ENCODE data around the gene ATAT1. TPM values are rescaled to one million over a fixed set of nuclear protein-coding genes. Genes with fewer than 3 reads are reported as not detected.

Gene ATAT1
- total and polyA plus RNA-seq, 2 of the 13 experiments (the other 11 are each of a cell fraction or from before 2014, with no cell fraction given), result 9.2 to 23.6 TPM

- TF ChIP-seq MAFG (CRISPR knock-in tag; IDR thresholded peaks at IDR 0.05) (no peak), ARID2 (CRISPR knock-in tag; IDR thresholded peaks at IDR 0.05; ENCODE audit: borderline replicate concordance) (peak; percentile 21; the same call in 1 of the 2 replicates), ZNF292 (CRISPR knock-in tag; IDR thresholded peaks at IDR 0.05; ENCODE audit: borderline replicate concordance, low read depth) (no peak), MED13 (CRISPR knock-in tag; IDR thresholded peaks at IDR 0.05) (peak; percentile 38; the same call in 1 of the 2 replicates), CBX1 (IDR thresholded peaks at IDR 0.05; ENCODE audit: low read depth) (no peak), HNRNPL (IDR thresholded peaks at IDR 0.05; ENCODE audit: low read depth, low read length) (peak; percentile 79), ZNF10 (CRISPR knock-in tag; IDR thresholded peaks at IDR 0.05; ENCODE audit: borderline replicate concordance, low read depth) (no peak), ZNF441 (CRISPR knock-in tag; IDR thresholded peaks at IDR 0.05; ENCODE audit: borderline replicate concordance) (peak; percentile 54; the same call in 1 of the 2 replicates), ZNF274 (CRISPR knock-in tag; IDR thresholded peaks at IDR 0.05) (no peak), TFDP2 (CRISPR knock-in tag; IDR thresholded peaks at IDR 0.05) (no peak; the same call in none of the 2 replicates), SALL1 (CRISPR knock-in tag; IDR thresholded peaks at IDR 0.05) (peak; percentile 73), ZNF12 (CRISPR knock-in tag; IDR thresholded peaks at IDR 0.05) (peak; percentile 84), THAP11 (CRISPR knock-in tag; IDR thresholded peaks at IDR 0.05) (peak; percentile 93), SRSF1 (optimal IDR thresholded peaks at IDR 0.05; ENCODE audit: low read depth, low read length) (no peak), NFKBIZ (CRISPR knock-in tag; IDR thresholded peaks at IDR 0.05) (peak; percentile 91; the same call in 1 of the 2 replicates), PRDM4 (CRISPR knock-in tag; IDR thresholded peaks at IDR 0.05; ENCODE audit: borderline replicate concordance) (no peak), SIX1 (CRISPR knock-in tag; IDR thresholded peaks at IDR 0.05; ENCODE audit: borderline replicate concordance) (peak; percentile 33), KMT2A (CRISPR knock-in tag; IDR thresholded peaks at IDR 0.05) (no peak), ATF6 (CRISPR knock-in tag; conservative IDR thresholded peaks at IDR 0.05) (no peak; the same call in 1 of the 2 replicates), ZFYVE20 (CRISPR knock-in tag; IDR thresholded peaks at IDR 0.05; ENCODE audit: borderline replicate concordance, low read depth) (no peak)
- TF ChIP-seq, protein P1, sequence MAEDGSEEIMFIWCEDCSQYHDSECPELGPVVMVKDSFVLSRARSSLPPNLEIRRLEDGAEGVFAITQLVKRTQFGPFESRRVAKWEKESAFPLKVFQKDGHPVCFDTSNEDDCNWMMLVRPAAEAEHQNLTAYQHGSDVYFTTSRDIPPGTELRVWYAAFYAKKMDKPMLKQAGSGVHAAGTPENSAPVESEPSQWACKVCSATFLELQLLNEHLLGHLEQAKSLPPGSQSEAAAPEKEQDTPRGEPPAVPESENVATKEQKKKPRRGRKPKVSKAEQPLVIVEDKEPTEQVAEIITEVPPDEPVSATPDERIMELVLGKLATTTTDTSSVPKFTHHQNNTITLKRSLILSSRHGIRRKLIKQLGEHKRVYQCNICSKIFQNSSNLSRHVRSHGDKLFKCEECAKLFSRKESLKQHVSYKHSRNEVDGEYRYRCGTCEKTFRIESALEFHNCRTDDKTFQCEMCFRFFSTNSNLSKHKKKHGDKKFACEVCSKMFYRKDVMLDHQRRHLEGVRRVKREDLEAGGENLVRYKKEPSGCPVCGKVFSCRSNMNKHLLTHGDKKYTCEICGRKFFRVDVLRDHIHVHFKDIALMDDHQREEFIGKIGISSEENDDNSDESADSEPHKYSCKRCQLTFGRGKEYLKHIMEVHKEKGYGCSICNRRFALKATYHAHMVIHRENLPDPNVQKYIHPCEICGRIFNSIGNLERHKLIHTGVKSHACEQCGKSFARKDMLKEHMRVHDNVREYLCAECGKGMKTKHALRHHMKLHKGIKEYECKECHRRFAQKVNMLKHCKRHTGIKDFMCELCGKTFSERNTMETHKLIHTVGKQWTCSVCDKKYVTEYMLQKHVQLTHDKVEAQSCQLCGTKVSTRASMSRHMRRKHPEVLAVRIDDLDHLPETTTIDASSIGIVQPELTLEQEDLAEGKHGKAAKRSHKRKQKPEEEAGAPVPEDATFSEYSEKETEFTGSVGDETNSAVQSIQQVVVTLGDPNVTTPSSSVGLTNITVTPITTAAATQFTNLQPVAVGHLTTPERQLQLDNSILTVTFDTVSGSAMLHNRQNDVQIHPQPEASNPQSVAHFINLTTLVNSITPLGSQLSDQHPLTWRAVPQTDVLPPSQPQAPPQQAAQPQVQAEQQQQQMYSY (CRISPR knock-in tag; IDR thresholded peaks at IDR 0.05), result no peak
Measured at GRCh38 chr6:30616811-30617564, 9.7 kb upstream of the ATAT1 start, which contains the start of gene PPP1R10 (continued).
